ENCODE results near the gene ATP2B2. TPM values are rescaled to one million over a fixed set of nuclear protein-coding genes. Genes with fewer than 3 reads are reported as not detected.
A peak's percentile ranks its signal among the peaks of the same experiment; 100 is the strongest.

The ATP2B2 gene
- total and polyA plus RNA-seq, 9 of the 15 experiments (the other 6 are each of a cell fraction or from before 2014, with no cell fraction given) = 0.06 TPM; not detected in 8

DNA sequence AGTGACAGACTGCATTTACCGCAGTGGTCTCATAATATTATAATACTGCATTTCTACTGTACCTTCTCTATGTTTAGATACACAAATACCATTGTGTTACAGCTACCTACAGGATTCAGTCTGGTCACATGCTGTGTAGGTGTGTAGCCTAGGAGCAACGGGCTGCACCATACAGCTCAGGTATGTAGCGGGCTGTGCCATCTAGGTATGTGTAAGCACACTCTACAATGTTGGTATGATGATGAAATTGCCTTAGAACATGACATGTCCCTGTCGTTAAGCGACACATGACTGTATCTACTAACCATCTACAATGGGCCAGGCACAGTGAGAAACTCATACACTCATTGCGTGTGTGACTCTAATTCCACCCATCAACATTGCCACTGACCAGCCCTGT lies 99.0 kb downstream of the ATP2B2 start:
- FAIRE-seq (no peak), ATAC-seq (peak; percentile 30), DNase-seq (ENCODE audit: extremely low read depth in 1 of 4, low spot score in 3 of 4) (no peak)
- BruUV-seq (replicated peaks) = no TSS peak
- H3K4me1 ChIP-seq (replicated peaks in 1 of 2; ENCODE audit: control insufficient read depth in 2 of 2, insufficient read depth in 2 of 2, low read length in 2 of 2) = no peaks in the 10 kb centered on the region; a peak in 1 of 5 replicates
- in situ Hi-C loops (cut with MboI) (no loop called here), intact Hi-C loops (cut with micrococcal nuclease) (loop anchor here (5.0 kb wide), 1 partner anchor 69 kb away; no protein-coding TSS in a partner anchor)
- H3K36me3 ChIP-seq (ENCODE audit: control insufficient read depth, insufficient read depth, low read length) = no peaks in the 10 kb centered on the region
- H3K27me3 ChIP-seq (ENCODE audit: control insufficient read depth in 2 of 2, insufficient read depth in 2 of 2, low read length in 2 of 2) = peaks cover 17 to 64% of the 10 kb centered on the region in 2 experiments
- H3K9ac ChIP-seq (ENCODE audit: insufficient read depth in 1 of 2, low read depth in 2 of 2, low read length in 2 of 2) = no peak overlapping the region
- CTCF ChIA-PET (ENCODE audit: low intra/inter-chr PET ratio) = no interaction called here
- no peak overlapping the region for H2AFZ ChIP-seq (ENCODE audit: low read depth, low read length)
- H3K4me2 ChIP-seq (ENCODE audit: insufficient read depth, low read length) = no peak overlapping the region
- H4K20me1 ChIP-seq (replicated peaks; ENCODE audit: control insufficient read depth, insufficient read depth, low read length) = no peaks in the 10 kb centered on the region; the same call in 1 of the 2 replicates
- no peaks in the 10 kb centered on the region for H3K9me3 ChIP-seq (replicated peaks; ENCODE audit: control insufficient read depth, insufficient read depth, low read depth, low read length)
- TF ChIP-seq ATF3 (IDR thresholded peaks at IDR 0.05) (peak; percentile 51), ATF3 (CRISPR knock-in tag; conservative IDR thresholded peaks at IDR 0.05) (no peak), KDM5B (IDR thresholded peaks at IDR 0.05; ENCODE audit: insufficient replicate concordance, low read depth, low read length) (no peak), CEBPG (CRISPR knock-in tag; IDR thresholded peaks at IDR 0.05) (no peak), CEBPG (tag; conservative IDR thresholded peaks at IDR 0.05 in 1 of 2, IDR thresholded peaks at IDR 0.05 in 1 of 2) (peak; percentile 9 to 48; a peak in 1 of 4 replicates)
- H3K27ac ChIP-seq (ENCODE audit: extremely low read depth, low read depth, low read length) = no peak overlapping the region
- H3K4me3 ChIP-seq = no peak overlapping the region
- 37% methylated on average over 6 of the region's 6 CpGs for WGBS (ENCODE audit: insufficient coverage, low coverage, missing lambda C conversion rate)
- no peaks in the 10 kb centered on the region for H3K79me2 ChIP-seq (ENCODE audit: control insufficient read depth, insufficient read depth, low read length)
- POLR2A ChIA-PET = no interaction called here
- no peaks in the 10 kb centered on the region for H3K9me1 ChIP-seq (ENCODE audit: control insufficient read depth, insufficient read depth, low read length)
